SK-N-SH (cell line): ENCODE measurements around the gene COL23A1. TPM values are rescaled to one million over a fixed set of nuclear protein-coding genes. Genes with fewer than 3 reads are reported as not detected.

Experiments
- CTCF ChIA-PET: fragments of 300-600, 350-600 bp; formaldehyde crosslinking; extraction: SDS; loops from one replicate; lab custom pipeline; 2021; lab: Yijun Ruan, JAX
- POLR2A ChIA-PET: fragments of 350-600 bp; sonication (Branson Sonifier 250); formaldehyde crosslinking; extraction: SDS; loops from one replicate; lab custom pipeline; 2020; ENCODE audit warnings: antibody characterized with exemption, inconsistent platforms; lab: Yijun Ruan, JAX
- DNase-seq: peaks from one replicate; pipeline ENCODE4 v3.0.0; 2012
- H2AFZ ChIP-seq: fragments of 200-600 bp; sonication (generic); 2 replicates; pipeline ENCODE4 v1.8.1; 2016; ENCODE audit warnings: antibody characterized with exemption, mild to moderate bottlenecking, low read depth
- H3F3A ChIP-seq: fragments of 200-600 bp; sonication (generic); replicated peaks from 2 replicates; pipeline ENCODE3; 2016; ENCODE audit warnings: antibody characterized with exemption, mild to moderate bottlenecking; ENCODE audit not compliant: insufficient read depth
- H3K27ac ChIP-seq, 2 experiments: fragments of 200-500 bp in 1 of 2; fragments of 200-600 bp in 1 of 2; sonication (Bioruptor generic) in 1 of 2; sonication (generic), shearing (Covaris generic) in 1 of 2; 2 replicates each; pipeline versions ENCODE4 v1.5.1 to v1.6.1; 2014 to 2016; ENCODE audit warnings: low read depth in 2 of 2, inconsistent platforms in 1 of 2, low read length in 1 of 2, mild to moderate bottlenecking in 1 of 2, mixed read lengths in 1 of 2
- H3K27me3 ChIP-seq: fragments of 200-600 bp; sonication (generic), shearing (Covaris generic); 2 replicates; pipeline ENCODE4 v1.6.1; 2016; ENCODE audit warnings: mixed run types; ENCODE audit not compliant: insufficient read depth
- H3K36me3 ChIP-seq, 2 experiments: fragments of 200-500 bp in 1 of 2; fragments of 200-600 bp in 1 of 2; sonication (Bioruptor generic) in 1 of 2; sonication (generic) in 1 of 2; replicated peaks in 1 of 2; 2 replicates each; pipeline versions ENCODE3 to v1.5.1; 2014 to 2016; ENCODE audit warnings: low read length in 1 of 2, mild to moderate bottlenecking in 1 of 2; ENCODE audit not compliant: insufficient read depth in 2 of 2, control insufficient read depth in 1 of 2
- H3K4me1 ChIP-seq, 2 experiments: fragments of 200-500 bp in 1 of 2; fragments of 200-600 bp in 1 of 2; sonication (Bioruptor generic) in 1 of 2; sonication (generic), shearing (Covaris generic) in 1 of 2; 2 replicates each; pipeline versions ENCODE4 v1.5.1 to v1.6.1; 2014 to 2016; ENCODE audit warnings: low read depth in 1 of 2, low read length in 1 of 2, mixed run types in 1 of 2; ENCODE audit not compliant: insufficient read depth in 2 of 2, control insufficient read depth in 1 of 2
- H3K4me2 ChIP-seq: fragments of 200-600 bp; sonication (generic), shearing (Covaris generic); 2 replicates; pipeline ENCODE4 v1.6.1; 2017; ENCODE audit warnings: mixed run types
- H3K4me3 ChIP-seq, 2 experiments: fragments of 200-500 bp in 1 of 2; fragments of 200-600 bp in 1 of 2; sonication (Bioruptor generic) in 1 of 2; sonication (generic), shearing (Covaris generic) in 1 of 2; 2 replicates each; pipeline versions ENCODE4 v1.5.1 to v1.8.1; 2014 to 2016; ENCODE audit warnings: low read depth in 2 of 2, inconsistent platforms in 1 of 2, low read length in 1 of 2, mild to moderate bottlenecking in 1 of 2, mixed read lengths in 1 of 2, moderate library complexity in 1 of 2
- H3K79me2 ChIP-seq: fragments of 200-600 bp; sonication (generic); 2 replicates; pipeline ENCODE4 v1.8.1; 2017; ENCODE audit warnings: mild to moderate bottlenecking; ENCODE audit not compliant: insufficient read depth
- H3K9ac ChIP-seq: fragments of 200-600 bp; sonication (generic); 2 replicates; pipeline ENCODE4 v1.6.1; 2017; ENCODE audit warnings: mixed run types
- H3K9me2 ChIP-seq: fragments of 200-600 bp; sonication (generic); 2 replicates; pipeline ENCODE4 v1.6.1; 2017; ENCODE audit warnings: mixed run types
- H3K9me3 ChIP-seq: fragments of 200-600 bp; sonication (generic); 2 replicates; pipeline ENCODE4 v1.6.1; 2017; ENCODE audit warnings: mixed run types, mild to moderate bottlenecking, moderate library complexity
- H4K20me1 ChIP-seq: fragments of 200-600 bp; sonication (generic); 2 replicates; pipeline ENCODE4 v1.6.1; 2017; ENCODE audit warnings: mild to moderate bottlenecking, mixed run types; ENCODE audit not compliant: insufficient read depth
- CHD2 ChIP-seq: fragments of 150-350 bp; IDR thresholded peaks from 2 replicates; pipeline ENCODE4 v1.6.1; 2018; ENCODE audit warnings: low read length; ENCODE audit not compliant: partially characterized antibody
- CTCF ChIP-seq: fragments of 200-600 bp; sonication (generic); IDR thresholded peaks from 2 replicates; pipeline ENCODE4 v1.6.1; 2017; ENCODE audit warnings: antibody characterized with exemption, mild to moderate bottlenecking, moderate library complexity
- ELF1 ChIP-seq: IDR thresholded peaks from 2 replicates; pipeline ENCODE4 v1.4.0; 2012
- FOSL2 ChIP-seq: IDR thresholded peaks from 2 replicates; pipeline ENCODE4 v1.4.0; 2012; ENCODE audit warnings: low read depth, mild to moderate bottlenecking, moderate library complexity, borderline replicate concordance
- GABPA ChIP-seq: IDR thresholded peaks from 2 replicates; pipeline ENCODE4 v1.4.0; 2012; ENCODE audit warnings: low read depth, mild to moderate bottlenecking
- IRF3 ChIP-seq: fragments of 150-350 bp; IDR thresholded peaks from 2 replicates; pipeline ENCODE4 v1.6.1; 2016; ENCODE audit warnings: mild to moderate bottlenecking, low read depth, low read length
- JUND ChIP-seq: IDR thresholded peaks from 2 replicates; pipeline ENCODE4 v1.4.0; 2012
- MAX ChIP-seq: IDR thresholded peaks from 2 replicates; pipeline ENCODE4 v1.4.0; 2012; ENCODE audit warnings: low read depth
- MXI1 ChIP-seq: IDR thresholded peaks from 2 replicates; pipeline ENCODE4 v1.6.1; 2012; ENCODE audit warnings: mild to moderate bottlenecking, low read depth, low read length, improper control_type of control experiment
- NFIC ChIP-seq: IDR thresholded peaks from 2 replicates; pipeline ENCODE4 v1.4.0; 2012; ENCODE audit warnings: borderline replicate concordance
- POLR2AphosphoS5 ChIP-seq: IDR thresholded peaks from 2 replicates; pipeline ENCODE4 v1.6.1; 2012; ENCODE audit warnings: low read depth, low read length
- RAD21 ChIP-seq: IDR thresholded peaks from 2 replicates; pipeline ENCODE4 v1.6.1; 2012; ENCODE audit warnings: mild to moderate bottlenecking, low read length
- RCOR1 ChIP-seq: fragments of 150-350 bp; IDR thresholded peaks from 2 replicates; pipeline ENCODE4 v1.6.1; 2017; ENCODE audit warnings: antibody characterized with exemption, low read length
- REST ChIP-seq: IDR thresholded peaks from 2 replicates; pipeline ENCODE4 v1.6.1; 2012; ENCODE audit warnings: mild to moderate bottlenecking, low read depth, low read length, moderate library complexity
- TAF1 ChIP-seq: IDR thresholded peaks from 2 replicates; pipeline ENCODE4 v1.6.1; 2012; ENCODE audit warnings: low read depth, mild to moderate bottlenecking, low read length, moderate library complexity, borderline replicate concordance
- TEAD4 ChIP-seq: IDR thresholded peaks from 2 replicates; pipeline ENCODE4 v1.4.0; 2012; ENCODE audit warnings: mild to moderate bottlenecking, borderline replicate concordance; ENCODE audit not compliant: insufficient read depth
- USF1 ChIP-seq: IDR thresholded peaks from 2 replicates; pipeline ENCODE4 v1.4.0; 2012; ENCODE audit warnings: low read depth, borderline replicate concordance
- YY1 ChIP-seq: IDR thresholded peaks from 2 replicates; pipeline ENCODE4 v1.4.0; 2012; ENCODE audit warnings: low read depth, mild to moderate bottlenecking
- ZBTB33 ChIP-seq: IDR thresholded peaks from 2 replicates; pipeline ENCODE4 v1.4.0; 2012; ENCODE audit warnings: low read depth, borderline replicate concordance
- WGBS: methylation state at CpG from one replicate; pipeline ENCODE4 v1.1.6; 2017; ENCODE audit warnings: low lambda C conversion rate; 5-methylcytosine and 5-hydroxymethylcytosine counted together
- polyA plus RNA-seq, 3 experiments: library from polyadenylated mRNA; depleted of rRNA; stranded (reverse); fragments of >200 nt; gene quantifications; 2 replicates each; pipeline ENCODE4 v1.2.3, GENCODE V29; 2012

COL23A1 gene
- polyA plus RNA-seq, 1 of the 3 experiments (the other 2 are of a cell fraction): 0.10 TPM

- TF ChIP-seq ZBTB33 (no peak), CTCF (no peak), MAX (no peak), USF1 (no peak), ELF1 (no peak), TEAD4 (no peak), POLR2AphosphoS5 (no peak), RCOR1 (no peak), GABPA (no peak)
These were observed 25.8 kb downstream of the COL23A1 start (continued) for GRCh38 chr5:178564397-178564796.

- 50% methylated on average over 8 of the region's 8 CpGs for WGBS
- H3K27me3 ChIP-seq: no peaks in the 10 kb centered on the region
- no peaks in the 10 kb centered on the region for H3F3A ChIP-seq
- no peak overlapping the region for H3K27ac ChIP-seq
- H3K4me3 ChIP-seq: no peak overlapping the region
- DNase-seq: no peak
- H3K9me2 ChIP-seq: no peaks in the 10 kb centered on the region
- no peaks in the 10 kb centered on the region for H4K20me1 ChIP-seq
- CTCF ChIA-PET: interaction anchor here (1.0 to 1.7 kb wide), 3 partner anchors 254 to 329 kb away, joined by 3 to 5 read pairs (median 4); no protein-coding TSS in a partner anchor
- POLR2A ChIA-PET: no interaction called here
- H3K79me2 ChIP-seq: no peaks in the 10 kb centered on the region
- no peak overlapping the region for H3K9ac ChIP-seq
- no peaks in the 10 kb centered on the region for H3K9me3 ChIP-seq
- peaks cover 0 to 3% of the 10 kb centered on the region in 2 experiments; a peak in 1 of 4 replicates for H3K4me1 ChIP-seq
- no peak overlapping the region for H3K4me2 ChIP-seq
- H2AFZ ChIP-seq: no peak overlapping the region
- no peaks in the 10 kb centered on the region for H3K36me3 ChIP-seq
- no peak for TF ChIP-seq NFIC
- no peak for TF ChIP-seq REST
- TF ChIP-seq RAD21: no peak
- no peak for TF ChIP-seq YY1
- no peak for TF ChIP-seq IRF3
- TF ChIP-seq TAF1: no peak
- no peak for TF ChIP-seq CHD2
- no peak for TF ChIP-seq JUND
- no peak for TF ChIP-seq USF1
- TF ChIP-seq MXI1: no peak
- no peak for TF ChIP-seq RCOR1
- TF ChIP-seq CTCF: no peak
- TF ChIP-seq FOSL2: no peak
- no peak for TF ChIP-seq ELF1
These were observed 26.6 kb downstream of the COL23A1 start for GRCh38 chr5:178563621-178564020.
